Liver (tissue), 9 donors: ENCODE data around the gene SYNE4. TPM values are rescaled to one million over a fixed set of nuclear protein-coding genes. Genes with fewer than 3 reads are reported as not detected.

ENCODE experiments used
- DNase-seq: peaks from one replicate; pipeline ENCODE4 v3.0.0-alpha.2; 2017; ENCODE audit warnings: low spot score
- H3K27ac ChIP-seq, 2 donors: one replicate each; pipeline ENCODE4 v1.7.0; 2013; ENCODE audit warnings: inconsistent platforms in 2 of 2, low read length in 2 of 2, control low read depth in 1 of 2, low read depth in 1 of 2, mild to moderate bottlenecking in 1 of 2
- H3K27me3 ChIP-seq, 4 donors: one replicate each; pipeline versions ENCODE4 v1.6.1 to v1.7.0; 2013; ENCODE audit warnings: low read length in 3 of 4, inconsistent platforms in 1 of 4, mild to moderate bottlenecking in 1 of 4, moderate library complexity in 1 of 4; ENCODE audit not compliant: control insufficient read depth in 4 of 4, insufficient read depth in 4 of 4
- H3K36me3 ChIP-seq, 4 donors: one replicate each; pipeline versions ENCODE4 v1.6.1 to v1.7.0; 2013; ENCODE audit warnings: low read length in 3 of 4, mild to moderate bottlenecking in 3 of 4, low read depth in 1 of 4, moderate library complexity in 1 of 4; ENCODE audit not compliant: control insufficient read depth in 4 of 4, insufficient read depth in 3 of 4
- H3K4me1 ChIP-seq, 4 donors: one replicate each; pipeline versions ENCODE4 v1.6.1 to v1.7.0; 2013; ENCODE audit warnings: low read length in 3 of 4, mild to moderate bottlenecking in 3 of 4, moderate library complexity in 1 of 4; ENCODE audit not compliant: control insufficient read depth in 4 of 4, insufficient read depth in 4 of 4
- H3K4me3 ChIP-seq, 3 donors: one replicate each; pipeline versions ENCODE4 v1.6.1 to v1.7.0; 2013; ENCODE audit warnings: low read length in 3 of 3, control low read depth in 1 of 3, low read depth in 1 of 3, mild to moderate bottlenecking in 1 of 3
- H3K9ac ChIP-seq, 2 donors: one replicate each; pipeline ENCODE4 v1.7.0; 2013; ENCODE audit warnings: low read length in 2 of 2, mild to moderate bottlenecking in 2 of 2, moderate library complexity in 2 of 2, control low read depth in 1 of 2, low read depth in 1 of 2
- H3K9me3 ChIP-seq, 4 donors: one replicate each; pipeline versions ENCODE4 v1.6.1 to v1.7.0; 2013; ENCODE audit warnings: low read length in 3 of 4; ENCODE audit not compliant: control insufficient read depth in 4 of 4
- EGR1 ChIP-seq, 2 donors: IDR thresholded peaks; 2 replicates each; pipeline ENCODE4 v1.6.1; 2016 to 2018; ENCODE audit warnings: antibody characterized with exemption in 2 of 2, low read depth in 2 of 2
- FOXA1 ChIP-seq: IDR thresholded peaks from 2 replicates; pipeline ENCODE4 v1.6.1; 2016; ENCODE audit warnings: antibody characterized with exemption
- FOXA2 ChIP-seq: IDR thresholded peaks from 2 replicates; pipeline ENCODE4 v1.6.1; 2016; ENCODE audit warnings: antibody characterized with exemption
- GABPA ChIP-seq, 2 donors: IDR thresholded peaks in 1 of 2; conservative IDR thresholded peaks in 1 of 2; 2 replicates each; pipeline ENCODE4 v1.6.1; 2016; ENCODE audit warnings: antibody characterized with exemption in 2 of 2, mild to moderate bottlenecking in 1 of 2, moderate library complexity in 1 of 2
- HNF4A ChIP-seq, 2 donors: conservative IDR thresholded peaks; 2 replicates each; pipeline ENCODE4 v1.6.1; 2016; ENCODE audit warnings: antibody characterized with exemption in 2 of 2, mild to moderate bottlenecking in 2 of 2
- HNF4G ChIP-seq: IDR thresholded peaks from 2 replicates; pipeline ENCODE4 v1.6.1; 2016; ENCODE audit warnings: antibody characterized with exemption
- JUND ChIP-seq, 2 donors: IDR thresholded peaks; 2 replicates each; pipeline ENCODE4 v1.6.1; 2016; ENCODE audit warnings: antibody characterized with exemption in 2 of 2
- NR2F2 ChIP-seq: IDR thresholded peaks from 2 replicates; pipeline ENCODE4 v1.6.1; 2016; ENCODE audit warnings: antibody characterized with exemption
- RAD21 ChIP-seq, 2 donors: IDR thresholded peaks; 2 replicates each; pipeline ENCODE4 v1.6.1; 2016; ENCODE audit warnings: antibody characterized with exemption in 2 of 2, mild to moderate bottlenecking in 2 of 2
- RXRA ChIP-seq, 2 donors: IDR thresholded peaks; 2 replicates each; pipeline ENCODE4 v1.6.1; 2017 to 2018; ENCODE audit warnings: antibody characterized with exemption in 2 of 2, mild to moderate bottlenecking in 1 of 2
- SP1 ChIP-seq: IDR thresholded peaks from 2 replicates; pipeline ENCODE4 v1.6.1; 2018; ENCODE audit warnings: antibody characterized with exemption, mild to moderate bottlenecking
- YY1 ChIP-seq: IDR thresholded peaks from 2 replicates; pipeline ENCODE4 v1.6.1; 2016; ENCODE audit warnings: antibody characterized with exemption, mild to moderate bottlenecking
- WGBS: extraction: QIAGEN DNeasy Blood & Tissue Kit; methylation state at CpG from one replicate; pipeline ENCODE4 v1.1.7; 2013; 5-methylcytosine and 5-hydroxymethylcytosine counted together
- polyA plus RNA-seq, 2 donors: library from polyadenylated mRNA; stranded (reverse) in 1 of 2; unstranded in 1 of 2; fragments of 200-250 nt in 1 of 2; fragments of >200 nt in 1 of 2; fragmentation: Nextera tagmentation in 1 of 2; extraction: Ambion mirVana in 1 of 2; gene quantifications; one replicate each; pipeline versions ENCODE4 v1.2.1 to v1.2.3, GENCODE V29; 2013 to 2015
- total RNA-seq, 2 donors: library from RNA; depleted of rRNA; stranded (reverse); fragments of >200 nt; gene quantifications; one replicate each; pipeline ENCODE4 v1.2.3, GENCODE V29; 2014
- TF ChIP-seq, protein P1 (sequence below): fragments of 150-350 bp; IDR thresholded peaks from 2 replicates; pipeline ENCODE4 v1.5.1; 2017; ENCODE audit warnings: improper control_type of control experiment, low read depth, low read length; ENCODE audit not compliant: missing input control
- TF ChIP-seq, protein P2 (sequence below): IDR thresholded peaks from 2 replicates; pipeline ENCODE4 v1.6.1; 2016; ENCODE audit warnings: antibody characterized with exemption, mild to moderate bottlenecking
- TF ChIP-seq, protein P3 (sequence below): IDR thresholded peaks from 2 replicates; pipeline ENCODE4 v1.6.1; 2016; ENCODE audit warnings: antibody characterized with exemption
- TF ChIP-seq, protein P4 (sequence below): IDR thresholded peaks from 2 replicates; pipeline ENCODE4 v1.6.1; 2016; ENCODE audit warnings: antibody characterized with exemption
- TF ChIP-seq, protein P5 (sequence below): IDR thresholded peaks from 2 replicates; pipeline ENCODE4 v1.6.1; 2016; ENCODE audit warnings: antibody characterized with exemption
- donor health status: healthy.
- donor health status: healthy.
- donor health status: healthy.
- donor health status: healthy.
- donor health status: healthy.

The SYNE4 gene
- total and polyA plus RNA-seq, 4 donors: 1.8 to 5.7 (median 4.3) TPM

DNA sequence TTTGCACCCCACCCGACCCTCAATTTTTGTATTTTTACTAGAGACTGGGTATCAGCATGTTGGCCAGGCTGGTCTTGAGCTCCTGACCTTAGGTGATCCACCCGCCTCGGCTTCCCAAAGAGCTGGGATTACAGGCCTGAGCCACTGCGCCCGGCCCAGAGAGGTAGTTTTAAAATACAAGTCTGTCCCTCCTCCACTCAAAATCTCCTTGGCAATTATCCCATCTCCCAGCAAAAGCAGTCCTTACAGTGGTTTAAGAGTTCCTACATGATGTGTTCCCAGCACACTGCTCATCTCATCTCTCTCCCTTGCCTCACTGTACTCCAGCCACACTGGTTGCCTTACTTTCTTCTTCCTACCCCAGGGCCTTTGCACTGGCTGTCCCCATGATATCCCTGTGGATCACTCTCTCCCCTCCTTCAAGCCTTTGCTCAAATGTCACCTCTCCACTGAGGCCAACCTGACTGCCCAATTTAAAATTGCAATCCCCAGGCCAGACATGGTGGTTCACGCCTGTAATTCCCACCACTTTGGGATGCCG lies 48.1 kb downstream of the SYNE4 start:
- Histone ChIP-seq H3K36me3 (no peaks in the 10 kb centered on the region), H3K27ac (no peak overlapping the region), H3K4me3 (no peak overlapping the region), H3K9me3 (no peaks in the 10 kb centered on the region), H3K9ac (no peak overlapping the region), H3K27me3 (peaks cover 0 to 6% (median 2%) of the 10 kb centered on the region in 4 donors), H3K4me1 (peaks cover 0 to 6% (median 3%) of the 10 kb centered on the region in 4 donors)
- 79% methylated on average over 7 of the region's 7 CpGs for WGBS
- DNase-seq: no peak
- TF ChIP-seq FOXA2 (no peak), RXRA (IDR thresholded peaks at IDR 0.05) (no peak), FOXA1 (no peak), JUND (IDR thresholded peaks at IDR 0.05) (no peak), NR2F2 (no peak), HNF4G (no peak), RAD21 (IDR thresholded peaks at IDR 0.05) (no peak), EGR1 (IDR thresholded peaks at IDR 0.05; ENCODE audit: low read depth in 2 of 2) (no peak), SP1 (no peak), GABPA (IDR thresholded peaks at IDR 0.05 in 1 of 2, conservative IDR thresholded peaks at IDR 0.05 in 1 of 2) (no peak), YY1 (no peak)
- TF ChIP-seq, protein P1, sequence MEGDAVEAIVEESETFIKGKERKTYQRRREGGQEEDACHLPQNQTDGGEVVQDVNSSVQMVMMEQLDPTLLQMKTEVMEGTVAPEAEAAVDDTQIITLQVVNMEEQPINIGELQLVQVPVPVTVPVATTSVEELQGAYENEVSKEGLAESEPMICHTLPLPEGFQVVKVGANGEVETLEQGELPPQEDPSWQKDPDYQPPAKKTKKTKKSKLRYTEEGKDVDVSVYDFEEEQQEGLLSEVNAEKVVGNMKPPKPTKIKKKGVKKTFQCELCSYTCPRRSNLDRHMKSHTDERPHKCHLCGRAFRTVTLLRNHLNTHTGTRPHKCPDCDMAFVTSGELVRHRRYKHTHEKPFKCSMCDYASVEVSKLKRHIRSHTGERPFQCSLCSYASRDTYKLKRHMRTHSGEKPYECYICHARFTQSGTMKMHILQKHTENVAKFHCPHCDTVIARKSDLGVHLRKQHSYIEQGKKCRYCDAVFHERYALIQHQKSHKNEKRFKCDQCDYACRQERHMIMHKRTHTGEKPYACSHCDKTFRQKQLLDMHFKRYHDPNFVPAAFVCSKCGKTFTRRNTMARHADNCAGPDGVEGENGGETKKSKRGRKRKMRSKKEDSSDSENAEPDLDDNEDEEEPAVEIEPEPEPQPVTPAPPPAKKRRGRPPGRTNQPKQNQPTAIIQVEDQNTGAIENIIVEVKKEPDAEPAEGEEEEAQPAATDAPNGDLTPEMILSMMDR: no peak
- TF ChIP-seq, protein P2, sequence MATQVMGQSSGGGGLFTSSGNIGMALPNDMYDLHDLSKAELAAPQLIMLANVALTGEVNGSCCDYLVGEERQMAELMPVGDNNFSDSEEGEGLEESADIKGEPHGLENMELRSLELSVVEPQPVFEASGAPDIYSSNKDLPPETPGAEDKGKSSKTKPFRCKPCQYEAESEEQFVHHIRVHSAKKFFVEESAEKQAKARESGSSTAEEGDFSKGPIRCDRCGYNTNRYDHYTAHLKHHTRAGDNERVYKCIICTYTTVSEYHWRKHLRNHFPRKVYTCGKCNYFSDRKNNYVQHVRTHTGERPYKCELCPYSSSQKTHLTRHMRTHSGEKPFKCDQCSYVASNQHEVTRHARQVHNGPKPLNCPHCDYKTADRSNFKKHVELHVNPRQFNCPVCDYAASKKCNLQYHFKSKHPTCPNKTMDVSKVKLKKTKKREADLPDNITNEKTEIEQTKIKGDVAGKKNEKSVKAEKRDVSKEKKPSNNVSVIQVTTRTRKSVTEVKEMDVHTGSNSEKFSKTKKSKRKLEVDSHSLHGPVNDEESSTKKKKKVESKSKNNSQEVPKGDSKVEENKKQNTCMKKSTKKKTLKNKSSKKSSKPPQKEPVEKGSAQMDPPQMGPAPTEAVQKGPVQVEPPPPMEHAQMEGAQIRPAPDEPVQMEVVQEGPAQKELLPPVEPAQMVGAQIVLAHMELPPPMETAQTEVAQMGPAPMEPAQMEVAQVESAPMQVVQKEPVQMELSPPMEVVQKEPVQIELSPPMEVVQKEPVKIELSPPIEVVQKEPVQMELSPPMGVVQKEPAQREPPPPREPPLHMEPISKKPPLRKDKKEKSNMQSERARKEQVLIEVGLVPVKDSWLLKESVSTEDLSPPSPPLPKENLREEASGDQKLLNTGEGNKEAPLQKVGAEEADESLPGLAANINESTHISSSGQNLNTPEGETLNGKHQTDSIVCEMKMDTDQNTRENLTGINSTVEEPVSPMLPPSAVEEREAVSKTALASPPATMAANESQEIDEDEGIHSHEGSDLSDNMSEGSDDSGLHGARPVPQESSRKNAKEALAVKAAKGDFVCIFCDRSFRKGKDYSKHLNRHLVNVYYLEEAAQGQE: no peak

DNA sequence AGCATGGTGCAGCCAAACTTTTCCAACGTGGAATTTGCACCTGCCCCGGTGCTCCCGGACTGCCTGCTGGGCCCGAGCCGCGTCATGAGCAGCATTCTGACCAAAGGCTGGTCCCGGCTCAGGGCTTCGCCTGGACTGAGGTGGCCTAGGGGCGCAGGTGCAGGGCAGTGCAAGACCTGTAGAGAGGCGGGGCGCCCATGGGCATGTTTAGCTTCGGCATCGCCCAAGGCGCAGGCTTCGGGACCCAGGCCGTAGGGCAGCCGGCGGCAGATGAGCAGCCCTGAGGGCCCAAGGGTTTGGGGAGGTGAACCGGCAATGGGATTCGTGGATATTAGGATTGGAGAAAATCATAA lies 48.7 kb downstream of the SYNE4 start:
- Histone ChIP-seq H3K36me3 (no peaks in the 10 kb centered on the region), H3K27ac (no peak overlapping the region), H3K9me3 (no peaks in the 10 kb centered on the region), H3K27me3 (peaks cover 0 to 6% (median 2%) of the 10 kb centered on the region in 4 donors), H3K9ac (no peak overlapping the region), H3K4me1 (peaks cover 0 to 6% (median 3%) of the 10 kb centered on the region in 4 donors), H3K4me3 (no peak overlapping the region)
- TF ChIP-seq SP1 (no peak), JUND (IDR thresholded peaks at IDR 0.05) (no peak), FOXA2 (no peak), HNF4A (conservative IDR thresholded peaks at IDR 0.05) (no peak), HNF4G (no peak), FOXA1 (no peak), RXRA (IDR thresholded peaks at IDR 0.05) (no peak), NR2F2 (no peak), EGR1 (IDR thresholded peaks at IDR 0.05; ENCODE audit: low read depth in 2 of 2) (no peak), GABPA (IDR thresholded peaks at IDR 0.05 in 1 of 2, conservative IDR thresholded peaks at IDR 0.05 in 1 of 2) (no peak)
- TF ChIP-seq, protein P3, sequence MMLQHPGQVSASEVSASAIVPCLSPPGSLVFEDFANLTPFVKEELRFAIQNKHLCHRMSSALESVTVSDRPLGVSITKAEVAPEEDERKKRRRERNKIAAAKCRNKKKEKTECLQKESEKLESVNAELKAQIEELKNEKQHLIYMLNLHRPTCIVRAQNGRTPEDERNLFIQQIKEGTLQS: no peak
- TF ChIP-seq, protein P4, sequence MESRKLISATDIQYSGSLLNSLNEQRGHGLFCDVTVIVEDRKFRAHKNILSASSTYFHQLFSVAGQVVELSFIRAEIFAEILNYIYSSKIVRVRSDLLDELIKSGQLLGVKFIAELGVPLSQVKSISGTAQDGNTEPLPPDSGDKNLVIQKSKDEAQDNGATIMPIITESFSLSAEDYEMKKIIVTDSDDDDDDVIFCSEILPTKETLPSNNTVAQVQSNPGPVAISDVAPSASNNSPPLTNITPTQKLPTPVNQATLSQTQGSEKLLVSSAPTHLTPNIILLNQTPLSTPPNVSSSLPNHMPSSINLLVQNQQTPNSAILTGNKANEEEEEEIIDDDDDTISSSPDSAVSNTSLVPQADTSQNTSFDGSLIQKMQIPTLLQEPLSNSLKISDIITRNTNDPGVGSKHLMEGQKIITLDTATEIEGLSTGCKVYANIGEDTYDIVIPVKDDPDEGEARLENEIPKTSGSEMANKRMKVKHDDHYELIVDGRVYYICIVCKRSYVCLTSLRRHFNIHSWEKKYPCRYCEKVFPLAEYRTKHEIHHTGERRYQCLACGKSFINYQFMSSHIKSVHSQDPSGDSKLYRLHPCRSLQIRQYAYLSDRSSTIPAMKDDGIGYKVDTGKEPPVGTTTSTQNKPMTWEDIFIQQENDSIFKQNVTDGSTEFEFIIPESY: no peak
- TF ChIP-seq, protein P1: no peak
- TF ChIP-seq, protein P5, sequence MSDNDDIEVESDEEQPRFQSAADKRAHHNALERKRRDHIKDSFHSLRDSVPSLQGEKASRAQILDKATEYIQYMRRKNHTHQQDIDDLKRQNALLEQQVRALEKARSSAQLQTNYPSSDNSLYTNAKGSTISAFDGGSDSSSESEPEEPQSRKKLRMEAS: no peak
- TF ChIP-seq, protein P2: no peak
- no peak for DNase-seq
- WGBS: 33% methylated on average over 20 of the region's 20 CpGs
